AG20443 (cell line): Measurements from ENCODE around the gene CCDC28A.

Experiments used
- DNase-seq: peaks from one replicate; pipeline ENCODE4 v3.0.0; 2012; ENCODE audit warnings: low spot score, mixed read lengths

CCDC28A gene

DNA sequence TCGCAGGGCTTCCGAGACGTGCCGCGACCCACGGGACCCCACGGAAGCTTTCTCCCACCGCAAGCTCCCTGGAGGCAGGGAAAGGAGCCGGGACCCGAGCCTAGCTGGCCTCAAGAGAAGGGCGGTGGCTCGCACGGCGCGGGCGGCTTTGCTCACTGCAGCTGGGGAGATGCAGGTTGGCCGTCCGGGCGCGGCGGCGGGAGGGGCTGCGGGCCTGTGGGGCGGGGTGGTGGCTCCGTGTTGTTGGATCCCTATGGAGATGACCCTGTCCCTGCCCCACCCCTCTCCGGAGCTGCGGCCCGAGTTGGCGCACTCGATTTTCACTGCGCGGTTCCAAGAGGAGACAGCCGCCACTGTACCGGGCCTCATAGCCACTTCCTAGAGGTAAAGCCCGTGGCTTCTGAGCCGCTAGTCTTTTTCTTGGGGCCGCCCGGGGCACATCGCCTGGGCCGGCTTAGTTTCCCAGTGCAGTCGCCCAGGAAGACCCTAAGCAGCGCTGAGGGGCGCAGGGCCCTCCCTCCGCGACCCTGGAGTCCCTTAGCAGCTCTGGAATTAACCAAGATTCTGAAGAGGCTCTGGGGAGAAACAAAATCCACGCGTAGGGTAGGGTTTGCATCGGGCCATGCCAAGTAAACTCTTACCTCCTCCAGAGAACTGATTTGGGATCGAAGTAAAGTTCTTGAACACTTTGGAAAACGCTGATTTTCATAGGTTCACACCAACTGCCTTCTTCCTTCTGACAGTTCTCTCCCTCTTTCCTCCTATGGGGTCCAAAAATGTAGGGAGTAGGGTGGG lies 22.4 kb downstream of the CCDC28A start, which contains the start of gene ECT2L:
ECT2L (plus strand) TSS at position 279 of the 795 bp plus-strand sequence. CDS start 17,188 bp downstream, outside the sequence.
- DNase-seq: peak; percentile 89

DNA sequence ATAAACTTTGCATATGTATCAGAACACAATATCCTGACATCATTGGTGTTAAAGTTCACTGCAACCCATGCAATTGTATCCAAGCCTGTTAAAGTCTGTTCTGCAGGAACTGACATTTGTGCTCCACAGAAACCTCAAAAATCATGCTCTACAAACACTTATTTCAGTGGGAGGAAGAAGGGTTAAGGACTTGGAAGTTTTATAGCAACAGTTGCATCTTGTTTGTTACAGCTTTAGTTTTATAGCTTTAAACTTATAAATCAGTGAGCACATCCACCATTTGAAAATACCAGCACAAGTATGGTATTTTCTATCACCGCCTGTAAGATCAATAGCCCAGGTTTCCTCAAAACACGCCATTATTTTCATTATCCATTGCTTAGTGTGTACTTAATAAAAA lies 23.2 kb downstream of the CCDC28A start:
- no peak for DNase-seq

DNA sequence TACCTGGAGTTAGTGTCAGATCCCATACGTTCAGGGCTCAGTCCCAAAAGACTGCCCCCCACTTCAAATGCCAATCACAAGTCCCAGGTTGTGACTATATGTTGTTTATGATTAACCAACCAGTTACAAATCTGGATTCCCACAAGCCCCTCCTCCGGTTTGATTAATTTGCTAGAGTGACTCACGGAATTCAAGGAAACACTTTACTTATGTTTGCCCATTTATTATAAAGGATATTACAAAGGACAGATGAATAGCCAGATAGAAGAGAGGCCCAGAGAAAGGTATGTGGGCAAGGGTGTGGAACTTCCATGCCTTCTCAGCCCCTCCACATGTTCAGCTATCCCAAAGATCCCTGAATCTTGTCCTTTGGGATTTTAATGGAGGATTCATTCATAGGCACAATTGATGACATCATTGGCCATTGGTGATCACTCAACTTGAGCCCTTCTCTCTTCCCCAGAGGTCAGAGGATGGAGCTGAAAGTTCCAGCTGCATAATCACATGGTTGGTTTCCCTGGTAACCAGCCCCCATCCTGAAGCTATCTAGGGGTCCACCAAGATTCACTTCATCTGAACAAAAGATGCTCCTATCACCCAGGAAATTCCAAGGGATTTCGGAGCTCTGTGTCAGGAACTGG lies 24.4 kb downstream of the CCDC28A start:
- no peak for DNase-seq

DNA sequence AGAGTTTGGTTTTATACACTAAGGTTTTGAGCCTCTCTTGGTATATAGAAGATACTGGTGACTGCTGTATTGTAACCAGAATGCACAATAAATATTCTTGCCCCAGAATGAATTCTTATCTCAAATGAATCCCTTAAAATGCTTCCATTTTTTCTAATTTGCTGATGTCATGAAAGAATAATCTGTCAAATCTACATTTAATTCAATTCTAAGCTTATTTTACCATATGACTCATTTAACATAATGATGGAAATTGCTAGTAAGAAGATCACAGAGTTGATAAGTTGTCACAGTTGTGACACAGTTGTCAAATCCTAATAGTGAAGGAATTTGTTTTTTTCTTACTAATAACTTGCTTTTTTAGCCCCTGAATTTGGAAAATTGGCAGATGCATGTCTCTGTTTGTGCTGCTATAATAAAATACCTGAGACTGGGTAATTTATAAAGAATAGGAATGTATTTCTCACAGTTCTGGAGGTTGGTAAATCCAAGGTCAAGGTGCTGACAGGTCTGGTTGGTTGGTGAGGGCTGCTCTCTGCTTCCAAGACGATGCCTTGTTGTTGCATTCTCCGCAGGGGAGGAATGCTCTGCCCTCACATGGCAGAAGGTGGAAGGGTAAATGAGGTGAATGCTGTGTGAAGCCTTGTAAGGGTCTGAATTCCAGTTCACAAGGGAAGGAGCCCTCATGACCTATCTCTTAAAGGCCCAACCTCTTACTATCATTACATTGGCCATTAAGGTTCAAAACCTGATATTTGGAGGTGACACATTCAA lies 27.0 kb downstream of the CCDC28A start:
- DNase-seq: no peak

DNA sequence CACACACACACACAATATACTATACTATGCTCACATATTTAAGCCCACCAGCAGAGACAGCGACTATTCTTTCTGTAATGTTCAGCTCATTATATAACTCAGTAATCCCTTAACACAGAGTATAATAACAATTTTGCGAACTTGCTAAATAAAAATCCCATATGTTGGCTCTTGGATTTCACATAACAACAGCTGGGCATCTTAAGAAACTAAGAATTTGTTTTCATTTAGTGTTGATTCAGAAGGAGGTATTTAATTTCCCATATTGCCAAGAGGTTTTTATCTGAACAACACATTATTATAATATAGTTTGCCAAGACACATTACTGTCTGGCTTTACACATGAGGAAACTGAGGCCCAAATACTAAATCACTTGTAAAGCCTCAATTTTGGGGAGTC lies 29.8 kb downstream of the CCDC28A start:
- DNase-seq: no peak

DNA sequence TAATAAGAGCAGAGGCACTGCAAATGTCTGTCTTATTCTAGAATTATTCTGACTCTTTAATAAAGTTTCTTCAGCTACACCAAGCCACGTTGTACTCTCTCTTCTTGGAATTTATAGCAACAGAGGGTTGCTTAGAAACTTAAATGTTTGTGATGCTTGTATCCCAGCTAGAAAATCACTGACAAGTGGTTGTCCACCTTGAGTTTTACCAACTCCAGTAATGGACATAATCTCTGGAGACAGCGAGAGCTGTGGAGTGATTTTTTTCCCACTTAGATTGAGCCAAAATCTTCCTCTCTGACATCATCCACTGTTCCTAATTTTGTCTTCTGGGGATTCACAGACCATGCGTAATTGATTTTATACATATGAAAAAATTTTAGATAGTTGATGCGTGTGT lies 30.3 kb downstream of the CCDC28A start:
- peak; percentile 27 for DNase-seq

DNA sequence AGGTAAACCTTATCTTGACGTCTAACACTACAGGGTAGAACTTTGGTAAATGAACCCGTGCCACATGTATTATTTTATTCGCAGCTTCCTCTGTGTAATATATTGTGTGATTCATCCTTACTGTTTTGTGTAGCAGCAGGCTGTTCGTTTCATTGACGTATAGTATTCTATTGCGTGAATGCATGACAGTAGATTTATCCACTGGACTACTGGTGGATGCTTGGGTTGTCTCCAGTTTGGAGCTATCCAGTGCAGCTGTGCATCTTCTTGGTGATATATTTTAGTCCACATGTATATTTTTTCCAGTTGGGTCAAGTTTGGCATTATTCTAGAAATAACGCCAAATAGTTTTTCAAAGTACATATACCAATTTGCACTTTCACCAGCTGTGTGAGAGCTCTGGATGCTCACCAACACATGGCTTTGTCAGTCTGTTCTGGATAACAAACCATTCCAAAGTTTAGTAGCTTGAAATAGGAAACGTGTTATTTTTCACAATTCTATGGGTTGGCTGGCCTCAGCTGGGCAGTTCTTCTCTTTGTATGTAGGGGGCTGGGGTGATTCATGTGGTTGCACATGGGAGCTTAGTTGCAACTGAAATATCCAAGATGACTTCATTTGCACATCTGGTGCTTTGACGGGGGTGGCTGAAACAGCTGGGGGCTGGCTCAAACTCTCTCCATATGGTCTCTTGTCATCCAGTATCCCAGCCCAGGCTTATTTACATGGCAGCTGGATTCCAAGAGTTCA lies 31.6 kb downstream of the CCDC28A start:
- peak; percentile 67 for DNase-seq

DNA sequence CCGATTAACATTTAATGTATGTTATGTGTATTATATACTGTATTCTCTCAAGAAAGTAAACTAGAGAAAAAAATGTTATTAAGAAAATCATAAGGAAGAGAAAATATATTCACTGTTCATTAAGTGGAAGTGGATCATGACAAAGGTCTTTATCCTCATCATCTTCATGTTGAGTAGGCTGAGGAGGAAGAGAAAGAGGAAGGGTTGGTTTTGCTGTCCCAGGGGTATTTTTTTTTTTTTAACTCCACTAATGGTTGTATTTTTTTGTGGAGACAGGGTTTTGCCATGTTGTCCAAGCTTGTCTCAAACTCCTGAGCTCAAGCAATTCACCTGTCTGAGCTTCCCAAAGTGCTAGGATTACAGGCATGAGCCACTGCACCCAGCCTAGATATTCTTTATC lies 33.3 kb downstream of the CCDC28A start:
- no peak for DNase-seq

DNA sequence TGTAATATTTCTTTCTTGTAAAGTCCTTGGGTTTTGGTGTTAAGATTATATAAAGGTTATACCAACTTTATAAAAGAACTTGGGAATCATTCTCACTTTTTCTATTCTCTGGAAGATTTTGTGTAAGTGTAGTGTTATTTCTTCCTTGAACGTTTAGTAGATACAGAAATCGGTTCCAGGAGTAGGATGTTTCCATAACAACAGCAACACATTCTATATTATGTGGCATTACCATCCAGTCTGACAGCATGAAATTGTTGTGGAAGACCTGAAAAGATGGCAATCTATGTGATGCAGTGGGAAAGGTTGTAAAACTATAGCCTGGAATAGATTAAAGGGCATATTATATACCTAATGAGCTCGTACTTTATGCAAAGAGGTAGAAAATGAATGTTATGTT lies 36.1 kb downstream of the CCDC28A start:
- DNase-seq: no peak

DNA sequence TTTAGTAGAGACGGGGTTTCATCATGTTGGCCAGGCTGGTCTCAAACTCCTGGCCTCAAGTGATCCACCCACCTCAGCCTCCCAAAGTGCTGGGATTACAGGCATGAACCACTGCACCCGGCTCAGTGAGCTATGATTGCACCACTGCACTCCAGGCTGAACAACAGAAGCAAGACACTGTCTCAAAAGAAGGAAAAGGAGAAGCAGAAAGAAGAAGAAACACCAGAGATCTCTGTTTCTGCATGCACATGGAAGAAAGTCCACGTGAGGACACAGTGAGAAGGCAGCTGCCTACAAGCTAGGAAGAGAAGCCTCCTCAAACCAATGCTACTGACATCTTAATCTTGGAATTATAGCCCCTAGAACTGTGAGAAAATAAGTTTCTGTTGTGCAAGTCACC lies 38.3 kb downstream of the CCDC28A start:
- no peak for DNase-seq

DNA sequence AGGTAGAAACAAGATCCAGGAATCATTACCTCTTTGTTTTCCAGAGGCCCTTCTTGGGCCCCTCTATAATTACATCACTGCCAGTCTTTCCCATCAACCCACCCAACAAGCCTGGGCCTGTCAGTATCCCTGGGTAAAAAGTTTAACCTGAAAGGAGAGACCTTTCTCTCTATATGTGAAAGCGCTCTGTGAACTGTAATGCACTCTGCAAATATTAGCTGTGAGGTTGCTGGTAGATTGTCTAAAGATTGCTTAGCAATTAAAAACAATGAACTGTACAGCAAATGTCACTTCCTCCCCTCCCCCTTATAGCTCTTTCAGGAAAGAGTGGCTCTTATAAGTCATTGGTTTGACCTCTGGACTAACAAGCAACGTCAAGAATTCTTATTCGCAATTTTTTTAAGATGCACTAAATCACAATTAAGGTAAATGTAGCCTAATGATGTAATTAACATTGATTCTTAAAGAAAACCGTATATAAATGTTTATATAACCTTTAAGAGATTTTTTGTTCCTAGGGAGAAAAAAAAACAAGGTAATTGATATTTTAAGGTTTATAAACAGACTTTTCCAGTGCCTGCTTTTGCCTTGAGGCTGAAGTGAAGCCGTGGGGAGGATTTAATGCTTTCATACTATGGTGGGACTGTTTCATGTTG lies 40.7 kb downstream of the CCDC28A start:
- no peak for DNase-seq

DNA sequence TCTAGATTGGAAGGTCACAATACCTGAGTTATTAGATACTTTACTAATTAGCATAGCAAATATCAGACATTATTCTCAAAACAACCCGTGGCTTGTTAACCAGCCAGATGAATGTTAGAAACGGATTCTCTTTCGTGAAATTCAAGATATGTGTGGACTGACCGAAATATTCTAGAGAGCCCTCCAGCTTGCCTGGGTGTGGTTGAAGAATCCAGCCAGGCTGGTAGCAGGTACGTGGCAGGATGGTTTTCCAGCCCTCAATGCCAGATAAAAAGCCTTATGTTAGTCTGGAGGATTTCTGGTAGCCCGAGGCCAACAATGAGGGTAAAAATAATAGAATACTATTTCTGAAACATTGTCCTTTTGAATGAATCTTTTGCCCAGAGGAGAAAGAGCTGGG lies 41.7 kb downstream of the CCDC28A start:
- DNase-seq: no peak

DNA sequence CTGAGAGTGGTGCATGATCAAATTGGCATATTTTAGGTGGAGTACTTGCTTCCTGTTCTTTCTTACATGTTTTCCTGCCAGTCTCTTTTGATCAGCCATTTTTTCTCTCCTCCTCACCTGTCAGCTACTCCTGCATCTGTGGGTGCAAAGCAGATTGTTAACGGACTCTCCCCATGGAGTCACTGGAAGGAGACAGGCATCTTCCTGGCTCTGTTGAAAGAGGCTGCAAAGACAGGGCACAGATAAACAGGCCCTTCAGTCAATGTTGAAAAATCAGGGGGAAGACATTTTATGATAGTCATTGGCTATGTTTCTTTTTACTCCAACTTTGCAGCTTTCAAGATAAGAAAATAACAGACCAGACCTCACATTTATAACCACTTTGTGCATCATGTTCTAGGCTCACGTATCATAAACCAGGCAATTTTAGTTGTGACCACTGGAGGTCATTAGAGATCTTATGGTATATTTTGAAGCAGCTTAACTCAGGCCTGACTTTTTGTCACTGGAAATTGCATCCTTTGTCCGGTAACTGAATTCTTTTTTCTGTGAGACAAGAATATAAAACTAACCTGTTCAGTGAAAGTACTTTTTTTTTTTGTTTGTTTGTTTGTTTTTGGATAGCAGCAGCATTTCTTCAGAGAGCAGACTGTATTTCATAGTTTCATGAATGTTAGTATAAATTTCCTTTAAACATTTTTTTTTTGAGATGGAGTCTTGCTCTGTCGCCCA lies 42.4 kb downstream of the CCDC28A start:
- peak; percentile 67 for DNase-seq

DNA sequence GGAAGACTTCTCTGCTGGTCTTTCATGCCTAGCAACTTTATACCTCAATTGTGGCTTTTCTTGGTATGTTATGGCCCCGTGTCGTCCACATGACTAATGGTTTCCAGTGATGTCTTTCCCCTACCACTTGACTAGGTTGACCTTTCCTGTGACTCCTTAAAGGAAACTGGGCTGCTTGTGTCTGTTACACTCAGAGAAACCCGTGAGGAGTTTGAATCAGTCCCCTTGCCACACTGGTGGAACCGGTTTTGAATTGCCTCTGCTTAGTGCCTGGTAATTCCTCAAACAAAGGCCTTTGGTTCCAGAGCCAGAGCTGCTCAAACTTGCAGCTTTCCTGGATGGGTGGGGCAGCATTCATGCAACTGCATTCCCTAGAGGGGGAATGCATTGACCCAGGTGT lies 44.2 kb downstream of the CCDC28A start:
- DNase-seq: peak; percentile 72

DNA sequence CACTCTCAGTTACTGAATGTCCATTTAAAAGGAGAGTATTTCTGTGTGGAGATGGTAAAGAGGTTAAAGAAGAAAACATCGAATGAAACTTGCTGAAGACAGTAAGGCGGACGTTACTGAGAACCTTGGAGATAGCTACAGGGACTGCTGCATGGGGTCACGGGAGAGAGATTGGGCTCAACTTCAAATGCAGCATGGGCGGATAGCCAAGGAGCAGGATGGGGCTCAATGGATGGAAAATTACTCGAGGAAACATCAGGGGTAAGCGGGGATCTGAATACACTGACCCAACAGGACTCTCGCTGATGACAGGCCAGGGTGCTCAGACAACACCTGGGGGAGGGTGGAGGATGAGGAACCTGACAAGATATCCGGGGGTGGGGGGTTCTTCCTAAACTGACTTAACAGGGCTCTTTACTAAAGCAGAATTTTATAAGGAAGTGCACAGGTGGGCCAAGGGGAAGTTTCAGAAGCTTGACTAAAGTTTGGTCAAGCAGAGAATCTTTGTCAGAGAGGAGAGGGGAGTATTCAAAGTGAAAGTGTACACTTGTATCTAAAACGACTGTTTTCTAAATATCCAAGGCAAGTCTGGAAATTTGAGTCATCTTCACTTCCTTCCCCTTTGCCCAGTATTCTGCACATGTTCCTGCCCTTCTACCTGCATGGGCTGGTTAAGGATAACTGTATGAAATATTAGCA lies 45.1 kb downstream of the CCDC28A start:
- DNase-seq: no peak

DNA sequence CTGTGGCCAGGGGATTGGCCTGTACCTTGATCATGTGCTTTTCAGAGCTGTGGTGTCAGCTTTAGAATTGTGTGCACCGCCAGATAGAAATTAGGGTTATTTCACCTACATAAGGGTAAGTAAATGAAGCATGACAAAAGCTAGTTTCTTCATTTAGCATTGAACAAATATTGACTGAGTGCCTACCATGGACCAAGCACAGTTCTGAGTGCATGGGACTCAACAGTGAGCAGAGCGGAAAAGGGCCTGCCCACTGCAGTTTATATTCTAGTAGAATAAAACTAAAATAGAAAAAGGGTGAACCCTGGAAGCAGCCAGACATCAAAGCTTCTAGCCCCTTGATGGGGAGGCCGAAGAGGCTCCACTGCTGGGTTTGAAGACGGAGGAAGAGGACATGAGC lies 48.0 kb downstream of the CCDC28A start:
- DNase-seq: no peak

DNA sequence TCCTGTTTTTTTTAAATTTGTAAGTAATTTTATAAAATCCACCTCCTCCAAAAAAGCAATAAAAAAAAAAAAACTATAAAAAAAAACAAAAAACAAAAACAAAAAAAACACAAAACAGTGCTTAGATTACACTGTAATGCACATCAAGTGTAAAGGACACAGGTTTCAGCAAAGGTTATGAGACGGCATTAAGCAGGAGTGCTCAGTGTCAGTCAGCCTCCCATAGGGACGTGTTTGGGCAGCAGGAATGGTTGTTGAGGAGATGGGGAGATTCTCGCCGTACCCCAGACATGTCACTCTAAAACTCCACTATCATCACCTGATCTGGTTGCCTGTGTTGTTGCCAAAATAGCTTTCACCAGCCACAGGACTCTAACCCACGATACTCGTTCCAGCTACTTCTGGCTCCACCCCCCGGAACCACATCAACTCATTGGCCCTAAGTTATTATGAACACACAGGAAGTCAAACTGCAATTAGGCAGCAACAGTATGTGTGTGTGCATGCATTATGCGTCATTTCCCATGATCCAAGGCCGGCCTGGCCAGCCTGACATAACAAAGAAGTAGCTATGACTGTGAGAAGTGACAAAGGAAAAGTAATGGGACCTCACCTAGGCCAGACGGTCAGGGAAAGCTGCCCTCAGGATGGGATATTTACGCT lies 51.0 kb downstream of the CCDC28A start:
- no peak for DNase-seq

DNA sequence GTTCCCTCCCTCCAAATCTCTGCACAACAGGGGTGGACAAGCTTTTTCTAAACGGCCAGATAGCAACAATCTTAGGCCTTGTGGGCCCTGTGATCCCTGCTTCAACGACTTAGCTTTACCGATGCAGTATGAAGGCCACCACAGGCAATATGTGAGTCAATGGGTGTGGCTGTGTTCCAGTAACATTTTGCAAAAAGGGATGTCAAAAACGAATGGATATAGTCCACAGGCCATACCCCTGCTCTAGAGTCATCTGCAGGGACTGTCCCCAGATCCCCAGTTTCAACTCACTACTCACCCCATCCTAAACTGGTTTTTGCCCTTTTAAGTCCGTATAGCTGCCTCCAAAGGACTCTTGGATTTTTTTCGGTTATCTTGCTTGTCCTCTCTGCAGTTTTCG lies 56.7 kb downstream of the CCDC28A start:
- no peak for DNase-seq

DNA sequence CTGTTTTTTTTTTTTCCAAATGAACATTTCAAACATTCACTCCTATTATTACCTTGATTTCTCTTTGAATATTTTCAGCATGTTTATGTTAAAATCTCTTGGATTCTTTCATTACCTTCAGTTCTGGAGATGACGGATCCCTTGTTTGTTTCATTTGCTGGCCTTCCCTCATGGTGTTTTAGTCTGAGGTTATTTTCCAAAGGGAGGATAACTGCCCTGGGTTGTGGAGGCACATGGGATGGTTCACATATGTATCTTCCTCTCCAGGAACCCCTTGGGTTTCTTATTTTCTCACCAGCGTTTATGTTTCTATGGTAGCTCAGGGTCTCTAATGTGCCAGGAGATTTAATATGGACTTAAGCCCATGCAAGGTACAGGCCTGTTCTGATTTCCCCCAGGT lies 58.6 kb downstream of the CCDC28A start:
- DNase-seq: no peak
